ENCODE results near the gene ZYG11B.
"Not testable (repeated sequence)": the region's sequence is repeated elsewhere in the genome, so short reads cannot be mapped to it uniquely, and the experiment has no call there.

ZYG11B gene

DNA sequence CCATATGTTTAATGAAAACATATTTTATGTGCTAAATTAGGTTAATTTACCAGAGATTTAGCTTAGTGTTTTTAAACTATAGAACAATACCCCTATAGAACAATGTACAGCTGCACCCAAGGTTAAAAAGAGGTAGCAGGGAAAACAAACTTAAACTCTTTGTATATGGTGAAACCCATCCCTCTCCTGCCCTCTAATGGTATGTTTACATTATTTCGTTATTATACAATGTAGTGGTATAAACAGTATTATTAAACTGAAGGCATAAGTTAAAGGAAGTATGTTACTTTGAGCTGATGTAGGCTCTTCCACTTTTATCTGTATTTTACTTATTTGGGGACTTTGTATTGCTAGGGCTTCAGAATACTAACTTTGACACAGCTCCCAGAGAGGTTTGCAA lies 99.6 kb downstream of the ZYG11B start:
- TF ChIP-seq, protein P1, sequence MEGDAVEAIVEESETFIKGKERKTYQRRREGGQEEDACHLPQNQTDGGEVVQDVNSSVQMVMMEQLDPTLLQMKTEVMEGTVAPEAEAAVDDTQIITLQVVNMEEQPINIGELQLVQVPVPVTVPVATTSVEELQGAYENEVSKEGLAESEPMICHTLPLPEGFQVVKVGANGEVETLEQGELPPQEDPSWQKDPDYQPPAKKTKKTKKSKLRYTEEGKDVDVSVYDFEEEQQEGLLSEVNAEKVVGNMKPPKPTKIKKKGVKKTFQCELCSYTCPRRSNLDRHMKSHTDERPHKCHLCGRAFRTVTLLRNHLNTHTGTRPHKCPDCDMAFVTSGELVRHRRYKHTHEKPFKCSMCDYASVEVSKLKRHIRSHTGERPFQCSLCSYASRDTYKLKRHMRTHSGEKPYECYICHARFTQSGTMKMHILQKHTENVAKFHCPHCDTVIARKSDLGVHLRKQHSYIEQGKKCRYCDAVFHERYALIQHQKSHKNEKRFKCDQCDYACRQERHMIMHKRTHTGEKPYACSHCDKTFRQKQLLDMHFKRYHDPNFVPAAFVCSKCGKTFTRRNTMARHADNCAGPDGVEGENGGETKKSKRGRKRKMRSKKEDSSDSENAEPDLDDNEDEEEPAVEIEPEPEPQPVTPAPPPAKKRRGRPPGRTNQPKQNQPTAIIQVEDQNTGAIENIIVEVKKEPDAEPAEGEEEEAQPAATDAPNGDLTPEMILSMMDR (conservative IDR thresholded peaks at IDR 0.05; ENCODE audit: control insufficient read depth, insufficient read depth, low read depth, low read length), result peak; percentile 15
- H3K4me3 ChIP-seq (ENCODE audit: control insufficient read depth, low read depth, low read length), result no peak overlapping the region
- DNase-seq (ENCODE audit: low read depth), result peak; percentile 11

DNA sequence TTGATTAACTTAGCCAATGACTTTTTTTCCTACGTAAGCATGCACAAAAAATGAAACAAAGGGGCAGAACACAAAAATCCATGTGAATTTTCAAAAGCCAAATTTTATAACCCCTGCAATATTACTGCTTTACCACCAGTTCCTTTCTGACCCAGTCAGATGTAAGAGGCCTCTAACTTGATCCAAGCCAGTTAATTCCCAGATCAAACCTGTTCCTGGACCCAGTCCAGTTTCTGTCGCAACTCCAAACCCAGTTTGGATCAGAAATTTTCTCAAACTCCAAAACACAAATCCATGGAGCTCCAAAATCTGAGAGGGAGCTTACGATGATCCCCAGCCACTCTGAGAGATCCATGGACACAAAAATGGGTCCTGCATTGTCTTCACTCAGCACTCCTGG lies 108.5 kb downstream of the ZYG11B start:
- no peak overlapping the region for H3K4me3 ChIP-seq (ENCODE audit: control insufficient read depth, low read depth, low read length)
- peak; percentile 12 for DNase-seq (ENCODE audit: low read depth)
- TF ChIP-seq, protein P1 (conservative IDR thresholded peaks at IDR 0.05; ENCODE audit: control insufficient read depth, insufficient read depth, low read depth, low read length), result no peak

DNA sequence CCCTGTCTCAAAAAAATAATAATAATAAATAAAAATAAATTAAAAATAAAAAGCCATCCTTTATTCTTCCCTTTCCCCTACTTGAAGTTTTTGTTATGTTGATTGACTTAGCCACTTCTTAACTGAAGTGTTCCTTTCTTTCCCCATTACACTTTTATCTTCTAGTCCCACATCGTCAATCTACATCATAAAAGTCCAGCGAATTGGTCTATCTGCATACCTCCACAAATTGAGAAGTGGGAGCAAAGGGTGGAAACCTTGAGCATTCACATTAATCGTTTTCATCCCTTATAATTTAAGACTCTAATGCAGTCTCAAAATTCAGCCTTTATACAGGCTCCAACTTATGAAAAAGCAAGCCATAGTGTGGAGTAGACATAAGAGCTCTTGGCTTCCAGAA lies 109.8 kb downstream of the ZYG11B start:
- no peak for DNase-seq (ENCODE audit: low read depth)
- no peak overlapping the region for H3K4me3 ChIP-seq (ENCODE audit: control insufficient read depth, low read depth, low read length)
- TF ChIP-seq, protein P1 (conservative IDR thresholded peaks at IDR 0.05; ENCODE audit: control insufficient read depth, insufficient read depth, low read depth, low read length), result no peak

DNA sequence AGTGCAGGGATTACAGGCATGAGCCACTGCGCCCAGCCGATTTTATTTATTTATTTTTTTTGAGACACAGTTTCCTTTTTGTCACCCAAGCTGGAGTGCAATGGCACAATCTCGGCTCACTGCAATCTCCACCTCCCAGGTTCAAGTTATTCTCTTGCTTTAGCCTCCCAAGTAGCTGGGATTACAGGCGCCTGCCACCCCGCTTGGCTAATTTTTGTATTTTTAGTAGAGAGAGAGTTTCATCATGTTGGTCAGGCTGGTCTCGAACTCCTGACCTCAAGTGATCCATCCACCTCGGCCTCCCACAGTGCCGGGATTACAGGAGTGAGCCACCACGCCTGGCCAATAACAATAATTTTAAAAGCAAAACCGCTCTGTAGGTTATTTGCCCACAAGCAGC lies 112.9 kb downstream of the ZYG11B start:
- H3K4me3 ChIP-seq (ENCODE audit: control insufficient read depth, low read depth, low read length); DNase-seq (ENCODE audit: low read depth): not testable (repeated sequence)

DNA sequence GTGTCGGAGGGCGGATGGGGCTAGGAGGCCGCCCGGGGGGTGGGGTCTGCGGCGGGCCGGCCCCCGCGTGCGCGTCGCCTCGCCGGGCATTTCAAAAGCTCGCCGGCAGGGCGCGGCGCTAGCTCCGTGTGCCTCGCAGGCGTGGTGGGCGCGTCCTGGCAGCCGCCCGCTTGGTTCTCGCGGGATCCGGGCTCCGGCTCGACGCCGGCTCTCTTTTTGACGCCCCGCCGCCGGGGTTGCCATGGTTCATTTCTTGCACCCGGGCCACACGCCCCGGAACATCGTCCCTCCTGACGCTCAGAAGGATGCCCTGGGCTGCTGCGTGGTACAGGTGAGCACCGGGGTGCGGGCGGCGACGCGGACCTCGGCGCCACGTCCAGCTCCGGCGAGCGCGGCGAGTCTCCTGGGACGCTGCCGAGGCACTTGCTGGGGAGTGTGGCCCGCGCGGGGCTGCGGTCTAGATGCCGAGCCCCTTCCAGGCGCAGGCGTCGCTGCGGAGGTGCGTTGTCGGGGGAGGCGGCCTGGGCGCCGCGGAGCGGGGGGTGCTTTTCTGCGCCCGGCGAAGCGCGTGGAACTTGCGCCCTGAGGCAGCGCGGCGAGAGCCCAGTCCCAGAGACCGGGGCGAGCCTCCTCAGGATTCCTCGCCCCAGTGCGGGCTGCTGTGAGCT lies 116.5 kb downstream of the ZYG11B start, which contains the start of gene ZYG11A:
Gene ZYG11A (plus strand): TSS at position 118 of the 668 bp plus-strand sequence. CDS start 124 bp downstream, at position 242.
- TF ChIP-seq, protein P1 (conservative IDR thresholded peaks at IDR 0.05; ENCODE audit: control insufficient read depth, insufficient read depth, low read depth, low read length), result no peak
- peak within 1 kb of the TSS; percentile 30 for H3K4me3 ChIP-seq (ENCODE audit: control insufficient read depth, low read depth, low read length)
- DNase-seq (ENCODE audit: low read depth), result peak; percentile 54

DNA sequence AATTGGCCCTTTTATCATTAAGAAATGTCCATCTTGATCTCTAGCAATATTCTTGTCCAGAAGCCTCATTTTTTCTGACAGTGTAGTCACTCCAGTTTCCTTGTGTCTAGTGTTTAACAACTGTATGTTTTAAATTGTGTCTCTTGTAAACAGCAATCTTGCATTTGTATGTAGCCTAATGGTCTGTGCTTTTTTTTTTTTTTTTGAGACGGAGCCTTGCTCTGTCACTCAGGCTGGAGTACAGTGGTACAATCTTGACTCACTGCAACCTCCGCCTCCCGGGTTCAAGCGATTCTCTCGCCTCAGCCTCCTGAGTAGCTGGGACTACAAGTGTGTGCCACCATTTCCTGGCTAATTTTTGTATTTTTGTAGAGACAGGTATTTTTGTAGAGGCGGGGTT lies 118.9 kb downstream of the ZYG11B start:
- H3K4me3 ChIP-seq (ENCODE audit: control insufficient read depth, low read depth, low read length); DNase-seq (ENCODE audit: low read depth): not testable (repeated sequence)

DNA sequence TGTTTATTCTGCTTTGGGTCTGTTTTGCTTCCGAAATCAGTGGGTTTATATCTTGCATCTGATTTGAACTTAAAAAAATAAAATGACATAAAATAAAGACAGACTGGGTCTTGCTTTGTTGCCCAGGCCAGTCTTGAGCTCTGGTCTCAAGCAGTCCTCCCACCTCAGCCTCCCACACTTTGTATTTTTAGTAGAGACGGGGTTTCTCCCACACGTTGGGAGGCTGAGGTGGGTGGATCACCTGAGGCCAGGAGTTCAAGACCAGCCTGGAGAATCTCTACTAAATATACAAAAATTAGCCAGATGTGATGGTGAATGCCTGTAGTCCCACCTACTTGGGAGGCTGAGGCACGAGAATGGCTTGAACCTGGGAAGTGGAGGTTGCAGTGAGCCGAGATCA lies 122.2 kb downstream of the ZYG11B start:
- DNase-seq (ENCODE audit: low read depth), result no peak
- H3K4me3 ChIP-seq (ENCODE audit: control insufficient read depth, low read depth, low read length), result no peak overlapping the region
- TF ChIP-seq, protein P1 (conservative IDR thresholded peaks at IDR 0.05; ENCODE audit: control insufficient read depth, insufficient read depth, low read depth, low read length), result no peak

DNA sequence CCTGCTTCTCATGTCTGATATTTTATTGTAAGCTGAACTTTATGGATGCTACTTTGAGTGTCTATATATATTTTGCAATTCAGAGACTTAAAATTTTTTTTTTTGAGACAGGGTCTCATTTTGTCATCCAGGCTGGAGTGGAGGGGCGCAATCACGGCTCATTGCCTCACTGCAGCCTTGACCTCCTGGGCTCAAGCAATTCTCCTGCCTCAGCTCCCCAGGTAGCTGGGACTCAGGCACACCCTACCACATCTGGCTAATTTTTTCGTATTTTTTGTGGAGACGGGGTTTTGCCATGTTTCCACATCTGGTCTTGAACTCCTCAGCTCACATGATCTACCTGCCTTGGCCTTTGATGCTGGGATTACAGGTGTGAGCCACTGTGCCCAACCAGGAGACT lies 124.7 kb downstream of the ZYG11B start:
- H3K4me3 ChIP-seq (ENCODE audit: control insufficient read depth, low read depth, low read length), result no peak overlapping the region
- DNase-seq (ENCODE audit: low read depth), result no peak
- TF ChIP-seq, protein P1 (conservative IDR thresholded peaks at IDR 0.05; ENCODE audit: control insufficient read depth, insufficient read depth, low read depth, low read length), result no peak

Data from fibroblast of mammary gland (primary cell).